ENCODE measurements around the gene SMIM38. TPM values are rescaled to one million over a fixed set of nuclear protein-coding genes. Genes with fewer than 3 reads are reported as not detected.

The SMIM38 gene
- total RNA-seq, 1 experiment from 2014 or later: 0.54 TPM

DNA sequence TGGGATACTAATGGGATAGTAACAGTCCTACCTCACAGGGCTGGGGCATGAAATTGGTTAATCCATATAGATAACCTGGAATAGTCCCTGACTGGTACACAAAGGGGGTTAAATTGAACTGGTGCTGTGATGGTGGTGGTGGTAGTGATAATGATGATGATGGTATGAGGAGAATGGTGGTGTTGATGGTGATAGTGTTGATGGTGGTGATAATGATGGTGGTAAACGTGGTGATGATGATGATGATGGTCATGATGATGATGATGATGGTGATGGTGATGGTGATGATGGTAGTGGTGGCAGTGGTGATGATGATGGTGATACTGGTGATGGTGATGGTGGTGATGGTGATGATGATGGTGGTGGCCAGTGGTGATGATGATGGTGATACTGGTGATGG, 38.7 kb downstream of the SMIM38 start:
- Histone ChIP-seq H3K9ac (ENCODE audit: low read length) (no peak overlapping the region), H3K9me2 (ENCODE audit: insufficient read depth) (no peaks in the 10 kb centered on the region), H3K27ac (ENCODE audit: low read depth, low read length) (no peak overlapping the region), H3K4me3 (replicated peaks in 1 of 2; ENCODE audit: low read depth in 1 of 2, low read length in 2 of 2) (no peak overlapping the region), H2AFZ (ENCODE audit: low read depth, low read length, poor library complexity, severe bottlenecking) (no peak overlapping the region), H3K4me2 (ENCODE audit: low read length) (no peak overlapping the region), H3K27me3 (ENCODE audit: insufficient read depth, low read length) (no peaks in the 10 kb centered on the region; the same call in 1 of the 2 replicates), H3K36me3 (ENCODE audit: control insufficient read depth in 1 of 2, insufficient read depth in 2 of 2, low read length in 2 of 2) (no peaks in the 10 kb centered on the region), H3K79me2 (ENCODE audit: insufficient read depth, low read length) (no peaks in the 10 kb centered on the region), H4K20me1 (ENCODE audit: insufficient read depth) (no peaks in the 10 kb centered on the region), H3K9me3 (ENCODE audit: control insufficient read depth in 1 of 2, insufficient read depth in 1 of 2, low read depth in 1 of 2, low read length in 2 of 2) (no peaks in the 10 kb centered on the region), H3K4me1 (ENCODE audit: control insufficient read depth in 1 of 2, insufficient read depth in 2 of 2, low read length in 2 of 2) (peaks cover 0 to 5% of the 10 kb centered on the region in 2 experiments; a peak in 1 of 4 replicates)
- DNase-seq (ENCODE audit: low read depth, low spot score): no peak
- RAD21 ChIA-PET (ENCODE audit: low non-redundant PET in 1 of 2, low total read pairs in 2 of 2, uncharacterized antibody in 2 of 2, unreplicated experiment in 2 of 2): no interaction called here
- CTCF ChIA-PET: no interaction called here
- no TSS peak for BruUV-seq (replicated peaks)
- TF ChIP-seq ZNF274 (IDR thresholded peaks at IDR 0.05; ENCODE audit: low read depth, low read length) (no peak), YY1 (IDR thresholded peaks at IDR 0.05; ENCODE audit: extremely low read depth, insufficient replicate concordance, low read depth, low read length) (no peak), EZH2phosphoT487 (IDR thresholded peaks at IDR 0.05; ENCODE audit: borderline replicate concordance) (no peak), RAD21 (IDR thresholded peaks at IDR 0.05; ENCODE audit: low read depth) (no peak), ZFX (IDR thresholded peaks at IDR 0.05) (no peak)
- no peak for ATAC-seq
- intact Hi-C loops (cut with micrococcal nuclease): no loop called here
- POLR2A ChIA-PET: no interaction called here

GRCh38 chr11:69194956-69195355, 39.2 kb downstream of the SMIM38 start:
- Histone ChIP-seq H3K27ac (ENCODE audit: low read depth, low read length) (no peak overlapping the region), H3K36me3 (ENCODE audit: control insufficient read depth in 1 of 2, insufficient read depth in 2 of 2, low read length in 2 of 2) (no peaks in the 10 kb centered on the region), H3K79me2 (ENCODE audit: insufficient read depth, low read length) (no peaks in the 10 kb centered on the region), H3K9ac (ENCODE audit: low read length) (no peak overlapping the region), H3K9me2 (ENCODE audit: insufficient read depth) (no peaks in the 10 kb centered on the region), H3K4me3 (replicated peaks in 1 of 2; ENCODE audit: low read depth in 1 of 2, low read length in 2 of 2) (no peak overlapping the region), H3K27me3 (ENCODE audit: insufficient read depth, low read length) (no peaks in the 10 kb centered on the region; the same call in 1 of the 2 replicates), H3K4me2 (ENCODE audit: low read length) (no peak overlapping the region), H4K20me1 (ENCODE audit: insufficient read depth) (no peaks in the 10 kb centered on the region), H2AFZ (ENCODE audit: low read depth, low read length, poor library complexity, severe bottlenecking) (no peak overlapping the region), H3K9me3 (ENCODE audit: control insufficient read depth in 1 of 2, insufficient read depth in 1 of 2, low read depth in 1 of 2, low read length in 2 of 2) (no peaks in the 10 kb centered on the region), H3K4me1 (ENCODE audit: control insufficient read depth in 1 of 2, insufficient read depth in 2 of 2, low read length in 2 of 2) (peaks cover 0 to 5% of the 10 kb centered on the region in 2 experiments; a peak in 1 of 4 replicates)
- no peak for DNase-seq (ENCODE audit: low read depth, low spot score)
- intact Hi-C loops (cut with micrococcal nuclease): no loop called here
- TF ChIP-seq ZNF274 (IDR thresholded peaks at IDR 0.05; ENCODE audit: low read depth, low read length) (no peak), JUND (IDR thresholded peaks at IDR 0.05) (no peak), EZH2 (IDR thresholded peaks at IDR 0.05) (no peak), SRF (IDR thresholded peaks at IDR 0.05; ENCODE audit: low read depth) (no peak), SP1 (IDR thresholded peaks at IDR 0.05; ENCODE audit: low read depth) (no peak), TCF7L2 (IDR thresholded peaks at IDR 0.05; ENCODE audit: borderline replicate concordance, extremely low read depth, insufficient read depth, insufficient read length) (no peak), MAX (IDR thresholded peaks at IDR 0.05) (no peak), POLR2AphosphoS5 (IDR thresholded peaks at IDR 0.05; ENCODE audit: low read depth, low read length) (no peak), YY1 (IDR thresholded peaks at IDR 0.05; ENCODE audit: extremely low read depth, insufficient replicate concordance, low read depth, low read length) (no peak), RAD21 (IDR thresholded peaks at IDR 0.05; ENCODE audit: low read depth) (no peak), EZH2phosphoT487 (IDR thresholded peaks at IDR 0.05; ENCODE audit: borderline replicate concordance) (no peak), ELF1 (IDR thresholded peaks at IDR 0.05; ENCODE audit: borderline replicate concordance, low read depth) (no peak)
- no TSS peak for BruUV-seq (replicated peaks)
- RAD21 ChIA-PET (ENCODE audit: low non-redundant PET in 1 of 2, low total read pairs in 2 of 2, uncharacterized antibody in 2 of 2, unreplicated experiment in 2 of 2): no interaction called here
- POLR2A ChIA-PET: no interaction called here
- ATAC-seq: no peak
- CTCF ChIA-PET: no interaction called here
